ENCODE data around the gene BICRAL.

GRCh38 chr6:42831237-42831636 is 49.4 kb downstream of the BICRAL start:
- TF ChIP-seq EZH2 (IDR thresholded peaks at IDR 0.05; ENCODE audit: insufficient read depth, poor library complexity, severe bottlenecking) (no peak), EZH2phosphoT487 (IDR thresholded peaks at IDR 0.05; ENCODE audit: insufficient read depth, low read depth) (no peak)
